22Rv1 (cell line): ENCODE results near the gene RPL35.

ENCODE experiments used
- ZFX ChIP-seq: fragments of 450-650 bp; IDR thresholded peaks from 2 replicates; pipeline ENCODE4 v1.6.1; 2017; ENCODE audit warnings: antibody characterized with exemption, borderline replicate concordance
- TF ChIP-seq, protein P1 (sequence below): fragments of 450-650 bp; IDR thresholded peaks from 2 replicates; pipeline ENCODE4 v1.5.1; 2017; ENCODE audit warnings: mild to moderate bottlenecking

DNA sequence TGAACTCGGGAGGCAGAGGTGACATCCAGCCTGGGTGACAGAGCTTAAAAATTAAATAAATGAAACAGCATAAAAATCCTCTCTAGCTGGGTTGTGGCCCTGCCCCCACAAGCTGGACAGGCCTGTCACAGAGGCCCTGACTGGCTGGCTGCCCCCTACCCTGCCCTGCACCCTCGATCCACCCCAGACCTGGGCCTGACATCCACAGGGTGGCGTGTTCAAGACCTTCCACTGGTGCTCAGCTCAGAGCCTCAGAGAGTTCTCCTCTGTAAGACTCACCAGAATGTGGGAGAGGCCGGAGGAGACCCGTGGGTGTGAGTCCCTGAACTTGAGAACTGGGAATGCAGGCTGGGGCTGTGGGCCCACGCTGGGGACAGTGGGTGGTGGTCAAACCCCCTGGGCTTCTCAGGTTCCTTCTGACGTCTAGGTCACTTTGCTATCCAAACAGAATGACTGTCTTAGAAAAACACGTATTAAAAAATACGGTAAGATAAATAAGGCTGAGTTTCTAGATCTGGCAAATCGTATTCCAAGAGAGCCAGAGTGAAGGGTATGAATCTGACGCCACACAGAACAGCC, 18.2 kb downstream of the RPL35 start:
- TF ChIP-seq, protein P1, sequence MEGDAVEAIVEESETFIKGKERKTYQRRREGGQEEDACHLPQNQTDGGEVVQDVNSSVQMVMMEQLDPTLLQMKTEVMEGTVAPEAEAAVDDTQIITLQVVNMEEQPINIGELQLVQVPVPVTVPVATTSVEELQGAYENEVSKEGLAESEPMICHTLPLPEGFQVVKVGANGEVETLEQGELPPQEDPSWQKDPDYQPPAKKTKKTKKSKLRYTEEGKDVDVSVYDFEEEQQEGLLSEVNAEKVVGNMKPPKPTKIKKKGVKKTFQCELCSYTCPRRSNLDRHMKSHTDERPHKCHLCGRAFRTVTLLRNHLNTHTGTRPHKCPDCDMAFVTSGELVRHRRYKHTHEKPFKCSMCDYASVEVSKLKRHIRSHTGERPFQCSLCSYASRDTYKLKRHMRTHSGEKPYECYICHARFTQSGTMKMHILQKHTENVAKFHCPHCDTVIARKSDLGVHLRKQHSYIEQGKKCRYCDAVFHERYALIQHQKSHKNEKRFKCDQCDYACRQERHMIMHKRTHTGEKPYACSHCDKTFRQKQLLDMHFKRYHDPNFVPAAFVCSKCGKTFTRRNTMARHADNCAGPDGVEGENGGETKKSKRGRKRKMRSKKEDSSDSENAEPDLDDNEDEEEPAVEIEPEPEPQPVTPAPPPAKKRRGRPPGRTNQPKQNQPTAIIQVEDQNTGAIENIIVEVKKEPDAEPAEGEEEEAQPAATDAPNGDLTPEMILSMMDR: no peak
- TF ChIP-seq ZFX: no peak
